Measurements from ENCODE around the gene KCNH1. TPM values are rescaled to one million over a fixed set of nuclear protein-coding genes. Genes with fewer than 3 reads are reported as not detected.
"Not testable (repeated sequence)": the region's sequence is repeated elsewhere in the genome, so short reads cannot be mapped to it uniquely, and the experiment has no call there.

Gene KCNH1
- polyA plus RNA-seq, 1 donor = 0.25 TPM

GRCh38 chr1:211101481-211101880, 32.5 kb downstream of the KCNH1 start:
- H3K9me3 ChIP-seq (ENCODE audit: control insufficient read depth, low read depth, low read length) = no peaks in the 10 kb centered on the region
- WGBS (ENCODE audit: insufficient coverage, low lambda C conversion rate) = no CpG with 5 or more reads among the region's 2 CpGs
- DNase-seq = no peak
- no peaks in the 10 kb centered on the region for H3K36me3 ChIP-seq (ENCODE audit: control insufficient read depth, insufficient read depth, low read length)
- H3K27ac ChIP-seq (ENCODE audit: low read length) = no peak overlapping the region
- no peaks in the 10 kb centered on the region for H3K27me3 ChIP-seq (ENCODE audit: control insufficient read depth, insufficient read depth, low read length)
- H3K4me1 ChIP-seq (ENCODE audit: control insufficient read depth, insufficient read depth, low read length) = no peaks in the 10 kb centered on the region
- no peak overlapping the region for H3K4me3 ChIP-seq (ENCODE audit: low read length)

- no peak overlapping the region for H3K4me3 ChIP-seq (ENCODE audit: low read length)
- H3K27ac ChIP-seq (ENCODE audit: low read length) = no peak overlapping the region
- H3K4me1 ChIP-seq (ENCODE audit: control insufficient read depth, insufficient read depth, low read length) = no peaks in the 10 kb centered on the region
- no peaks in the 10 kb centered on the region for H3K27me3 ChIP-seq (ENCODE audit: control insufficient read depth, insufficient read depth, low read length)
- no peak for DNase-seq
- WGBS (ENCODE audit: insufficient coverage, low lambda C conversion rate) = 20% methylated on average over 1 of the region's 5 CpGs
- H3K9me3 ChIP-seq (ENCODE audit: control insufficient read depth, low read depth, low read length) = no peaks in the 10 kb centered on the region
- H3K36me3 ChIP-seq (ENCODE audit: control insufficient read depth, insufficient read depth, low read length) = no peaks in the 10 kb centered on the region
These were observed 34.6 kb downstream of the KCNH1 start for GRCh38 chr1:211099393-211099792.

- no peaks in the 10 kb centered on the region for H3K27me3 ChIP-seq (ENCODE audit: control insufficient read depth, insufficient read depth, low read length)
- no CpG with 5 or more reads among the region's 2 CpGs for WGBS (ENCODE audit: insufficient coverage, low lambda C conversion rate)
- no peak for DNase-seq
- H3K27ac ChIP-seq (ENCODE audit: low read length) = no peak overlapping the region
- no peak overlapping the region for H3K4me3 ChIP-seq (ENCODE audit: low read length)
- no peaks in the 10 kb centered on the region for H3K9me3 ChIP-seq (ENCODE audit: control insufficient read depth, low read depth, low read length)
- H3K36me3 ChIP-seq (ENCODE audit: control insufficient read depth, insufficient read depth, low read length) = no peaks in the 10 kb centered on the region
- H3K4me1 ChIP-seq (ENCODE audit: control insufficient read depth, insufficient read depth, low read length) = no peaks in the 10 kb centered on the region
These were observed 38.6 kb downstream of the KCNH1 start for GRCh38 chr1:211095381-211095780.

GRCh38 chr1:211092955-211093354, 41.0 kb downstream of the KCNH1 start:
- Histone ChIP-seq H3K27me3 (ENCODE audit: control insufficient read depth, insufficient read depth, low read length) (no peaks in the 10 kb centered on the region), H3K9me3 (ENCODE audit: control insufficient read depth, low read depth, low read length) (no peaks in the 10 kb centered on the region), H3K27ac (ENCODE audit: low read length) (no peak overlapping the region), H3K4me3 (ENCODE audit: low read length) (no peak overlapping the region), H3K36me3 (ENCODE audit: control insufficient read depth, insufficient read depth, low read length) (no peaks in the 10 kb centered on the region), H3K4me1 (ENCODE audit: control insufficient read depth, insufficient read depth, low read length) (no peaks in the 10 kb centered on the region)
- no CpG with 5 or more reads among the region's 5 CpGs for WGBS (ENCODE audit: insufficient coverage, low lambda C conversion rate)
- DNase-seq = no peak

GRCh38 chr1:211091867-211092266, 42.1 kb downstream of the KCNH1 start:
- no peak for DNase-seq
- WGBS (ENCODE audit: insufficient coverage, low lambda C conversion rate) = no CpG with 5 or more reads among the region's 2 CpGs

GRCh38 chr1:211089536-211089935, 44.4 kb downstream of the KCNH1 start:
- Histone ChIP-seq H3K9me3 (ENCODE audit: control insufficient read depth, low read depth, low read length) (no peaks in the 10 kb centered on the region), H3K4me3 (ENCODE audit: low read length) (no peak overlapping the region), H3K4me1 (ENCODE audit: control insufficient read depth, insufficient read depth, low read length) (no peaks in the 10 kb centered on the region), H3K27me3 (ENCODE audit: control insufficient read depth, insufficient read depth, low read length) (no peaks in the 10 kb centered on the region), H3K27ac (ENCODE audit: low read length) (no peak overlapping the region), H3K36me3 (ENCODE audit: control insufficient read depth, insufficient read depth, low read length) (no peaks in the 10 kb centered on the region)
- no peak for DNase-seq
- no CpG with 5 or more reads among the region's 2 CpGs for WGBS (ENCODE audit: insufficient coverage, low lambda C conversion rate)

More at GRCh38 chr1:211091867-211092266, 42.1 kb downstream of the KCNH1 start:
- H3K27me3 ChIP-seq (ENCODE audit: control insufficient read depth, insufficient read depth, low read length) = no peaks in the 10 kb centered on the region
- H3K36me3 ChIP-seq (ENCODE audit: control insufficient read depth, insufficient read depth, low read length) = no peaks in the 10 kb centered on the region
- no peak overlapping the region for H3K27ac ChIP-seq (ENCODE audit: low read length)
- no peaks in the 10 kb centered on the region for H3K9me3 ChIP-seq (ENCODE audit: control insufficient read depth, low read depth, low read length)
- H3K4me3 ChIP-seq (ENCODE audit: low read length) = no peak overlapping the region
- H3K4me1 ChIP-seq (ENCODE audit: control insufficient read depth, insufficient read depth, low read length) = no peaks in the 10 kb centered on the region

GRCh38 chr1:211088156-211088555, 45.8 kb downstream of the KCNH1 start:
- 86% methylated on average over 1 of the region's 1 CpG for WGBS (ENCODE audit: insufficient coverage, low lambda C conversion rate)
- DNase-seq = no peak
- Histone ChIP-seq H3K27ac (ENCODE audit: low read length) (no peak overlapping the region), H3K9me3 (ENCODE audit: control insufficient read depth, low read depth, low read length) (no peaks in the 10 kb centered on the region), H3K36me3 (ENCODE audit: control insufficient read depth, insufficient read depth, low read length) (no peaks in the 10 kb centered on the region), H3K27me3 (ENCODE audit: control insufficient read depth, insufficient read depth, low read length) (no peaks in the 10 kb centered on the region), H3K4me3 (ENCODE audit: low read length) (no peak overlapping the region), H3K4me1 (ENCODE audit: control insufficient read depth, insufficient read depth, low read length) (no peaks in the 10 kb centered on the region)

- DNase-seq = no peak
- H3K4me1 ChIP-seq (ENCODE audit: control insufficient read depth, insufficient read depth, low read length) = no peaks in the 10 kb centered on the region
- WGBS (ENCODE audit: insufficient coverage, low lambda C conversion rate) = 71% methylated on average over 1 of the region's 5 CpGs
- no peak overlapping the region for H3K27ac ChIP-seq (ENCODE audit: low read length)
- H3K9me3 ChIP-seq (ENCODE audit: control insufficient read depth, low read depth, low read length) = no peaks in the 10 kb centered on the region
- no peak overlapping the region for H3K4me3 ChIP-seq (ENCODE audit: low read length)
- H3K36me3 ChIP-seq (ENCODE audit: control insufficient read depth, insufficient read depth, low read length) = no peaks in the 10 kb centered on the region
- no peaks in the 10 kb centered on the region for H3K27me3 ChIP-seq (ENCODE audit: control insufficient read depth, insufficient read depth, low read length)
These were observed 51.1 kb downstream of the KCNH1 start for GRCh38 chr1:211082824-211083223.

GRCh38 chr1:211081447-211081846, 52.5 kb downstream of the KCNH1 start:
- not testable (repeated sequence) for H3K27ac ChIP-seq (ENCODE audit: low read length); DNase-seq; H3K4me1 ChIP-seq (ENCODE audit: control insufficient read depth, insufficient read depth, low read length); H3K36me3 ChIP-seq (ENCODE audit: control insufficient read depth, insufficient read depth, low read length); H3K27me3 ChIP-seq (ENCODE audit: control insufficient read depth, insufficient read depth, low read length); H3K9me3 ChIP-seq (ENCODE audit: control insufficient read depth, low read depth, low read length); H3K4me3 ChIP-seq (ENCODE audit: low read length)
- WGBS (ENCODE audit: insufficient coverage, low lambda C conversion rate) = 92% methylated on average over 2 of the region's 5 CpGs

GRCh38 chr1:211068976-211069375, 65.0 kb downstream of the KCNH1 start:
- H3K27ac ChIP-seq (ENCODE audit: low read length) = no peak overlapping the region
- no peaks in the 10 kb centered on the region for H3K36me3 ChIP-seq (ENCODE audit: control insufficient read depth, insufficient read depth, low read length)
- WGBS (ENCODE audit: insufficient coverage, low lambda C conversion rate) = no CpG with 5 or more reads among the region's 3 CpGs
- DNase-seq = no peak
- no peaks in the 10 kb centered on the region for H3K4me1 ChIP-seq (ENCODE audit: control insufficient read depth, insufficient read depth, low read length)
- no peaks in the 10 kb centered on the region for H3K9me3 ChIP-seq (ENCODE audit: control insufficient read depth, low read depth, low read length)
- H3K4me3 ChIP-seq (ENCODE audit: low read length) = no peak overlapping the region
- H3K27me3 ChIP-seq (ENCODE audit: control insufficient read depth, insufficient read depth, low read length) = no peaks in the 10 kb centered on the region

- no peak overlapping the region for H3K27ac ChIP-seq (ENCODE audit: low read length)
- no CpG with 5 or more reads among the region's 7 CpGs for WGBS (ENCODE audit: insufficient coverage, low lambda C conversion rate)
- H3K27me3 ChIP-seq (ENCODE audit: control insufficient read depth, insufficient read depth, low read length) = no peaks in the 10 kb centered on the region
- H3K4me3 ChIP-seq (ENCODE audit: low read length) = no peak overlapping the region
- no peak for DNase-seq
- no peaks in the 10 kb centered on the region for H3K9me3 ChIP-seq (ENCODE audit: control insufficient read depth, low read depth, low read length)
- H3K4me1 ChIP-seq (ENCODE audit: control insufficient read depth, insufficient read depth, low read length) = no peaks in the 10 kb centered on the region
- H3K36me3 ChIP-seq (ENCODE audit: control insufficient read depth, insufficient read depth, low read length) = no peaks in the 10 kb centered on the region
These were observed 67.1 kb downstream of the KCNH1 start for GRCh38 chr1:211066781-211067384.

All from large intestine (tissue), 3 donors.